Common myeloid progenitor, CD34-positive (primary cell): ENCODE data around the gene RAD51B.

ENCODE experiments used
- CTCF ChIA-PET: fragments of 350-600 bp; sonication (Branson Sonifier 250); formaldehyde crosslinking; loops from one replicate; lab custom pipeline; 2021; ENCODE audit warnings: antibody characterized with exemption; lab: Charles Lee
- POLR2A ChIA-PET: fragments of 350-600 bp; sonication (Branson Sonifier 250); formaldehyde crosslinking; loops from one replicate; lab custom pipeline; 2021; ENCODE audit warnings: antibody characterized with exemption; lab: Charles Lee
- DNase-seq, 3 donors: peaks; one replicate each; pipeline versions ENCODE4 v3.0.0 to v3.0.0-alpha.2; 2013
- H3K27ac ChIP-seq, 2 experiments: 1 replicate in 1 of 2; 2 replicates in 1 of 2; pipeline ENCODE4 v1.7.0; 2013; ENCODE audit warnings: inconsistent platforms in 2 of 2, low read length in 2 of 2, mild to moderate bottlenecking in 2 of 2, low read depth in 1 of 2, moderate library complexity in 1 of 2; ENCODE audit not compliant: severe bottlenecking in 2 of 2, insufficient read depth in 1 of 2, poor library complexity in 1 of 2
- H3K27me3 ChIP-seq, 5 experiments: replicated peaks in 2 of 5; 1 replicate in 3 of 5; 2 replicates in 2 of 5; pipeline versions ENCODE4 v1.6.1 to v1.7.0; 2013; ENCODE audit warnings: low read length in 4 of 5, mild to moderate bottlenecking in 2 of 5, moderate library complexity in 2 of 5, inconsistent platforms in 1 of 5; ENCODE audit not compliant: insufficient read depth in 5 of 5, control insufficient read depth in 4 of 5
- H3K36me3 ChIP-seq, 4 experiments: 1 replicate in 2 of 4; 2 replicates in 2 of 4; pipeline versions ENCODE4 v1.6.1 to v1.7.0; 2013; ENCODE audit warnings: low read length in 3 of 4, control low read depth in 1 of 4, mild to moderate bottlenecking in 1 of 4; ENCODE audit not compliant: control insufficient read depth in 4 of 4, insufficient read depth in 4 of 4
- H3K4me1 ChIP-seq, 4 experiments: 1 replicate in 3 of 4; 2 replicates in 1 of 4; pipeline versions ENCODE4 v1.6.1 to v1.7.1; 2013; ENCODE audit warnings: low read length in 3 of 4, mild to moderate bottlenecking in 3 of 4, control low read depth in 1 of 4, inconsistent platforms in 1 of 4, moderate library complexity in 1 of 4; ENCODE audit not compliant: control insufficient read depth in 4 of 4, insufficient read depth in 4 of 4; ENCODE audit errors: control extremely low read depth in 1 of 4
- H3K4me3 ChIP-seq, 7 experiments: 1 replicate in 4 of 7; 2 replicates in 3 of 7; pipeline versions ENCODE4 v1.5.1 to v1.7.0; 2013; ENCODE audit warnings: mild to moderate bottlenecking in 7 of 7, low read length in 6 of 7, moderate library complexity in 6 of 7, inconsistent platforms in 2 of 7, low read depth in 2 of 7, control low read depth in 1 of 7; ENCODE audit not compliant: insufficient read depth in 4 of 7, control insufficient read depth in 1 of 7; ENCODE audit errors: extremely low read depth in 1 of 7
- H3K9me3 ChIP-seq, 5 experiments: 1 replicate in 4 of 5; 2 replicates in 1 of 5; pipeline versions ENCODE4 v1.6.1 to v1.7.1; 2013; ENCODE audit warnings: low read length in 4 of 5, mild to moderate bottlenecking in 2 of 5, inconsistent platforms in 1 of 5, low read depth in 1 of 5, moderate library complexity in 1 of 5; ENCODE audit not compliant: control insufficient read depth in 4 of 5, insufficient read depth in 2 of 5; ENCODE audit errors: control extremely low read depth in 1 of 5
- WGBS: methylation state at CpG from one replicate; pipeline ENCODE4 v1.1.5; 2013; ENCODE audit not compliant: insufficient coverage; 5-methylcytosine and 5-hydroxymethylcytosine counted together

RAD51B gene

DNA sequence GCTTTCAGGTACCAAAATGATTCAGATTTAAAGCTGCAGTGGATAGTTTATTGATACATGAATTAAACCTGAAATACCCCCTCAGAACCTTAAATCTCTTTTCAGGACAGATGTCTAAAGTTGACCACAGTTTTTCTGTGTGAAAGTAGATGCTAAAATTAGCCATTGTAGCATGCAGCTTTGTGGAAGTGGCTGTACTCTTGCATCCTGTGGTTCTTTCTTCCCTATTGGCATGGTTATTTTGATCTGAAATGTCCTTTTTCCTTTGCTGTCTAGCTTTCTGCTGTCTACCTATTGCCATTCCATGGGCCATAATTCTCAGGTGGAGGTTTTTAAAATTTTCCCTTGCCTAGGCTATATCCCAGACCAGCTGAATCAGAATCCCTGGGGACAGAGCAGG is 517.7 kb downstream of the RAD51B start:
- H3K9me3 ChIP-seq = no peaks in the 10 kb centered on the region
- peak in 2 of 3 donors; percentile 14 to 31 for DNase-seq
- H3K27me3 ChIP-seq = no peaks in the 10 kb centered on the region
- H3K27ac ChIP-seq = no peak overlapping the region
- CTCF ChIA-PET = interaction anchor here (0.7 to 2.6 kb wide), 4 partner anchors 9 to 31 kb away, joined by 3 to 11 read pairs (median 4); no protein-coding TSS in a partner anchor
- H3K36me3 ChIP-seq = no peaks in the 10 kb centered on the region
- POLR2A ChIA-PET = interaction anchor here (0.5 kb wide), 2 partner anchors 98 to 296 kb away, joined by 3 to 7 read pairs; no protein-coding TSS in a partner anchor
- no peak overlapping the region for H3K4me3 ChIP-seq
- H3K4me1 ChIP-seq = peaks cover 5 to 36% (median 19%) of the 10 kb centered on the region in 4 experiments

DNA sequence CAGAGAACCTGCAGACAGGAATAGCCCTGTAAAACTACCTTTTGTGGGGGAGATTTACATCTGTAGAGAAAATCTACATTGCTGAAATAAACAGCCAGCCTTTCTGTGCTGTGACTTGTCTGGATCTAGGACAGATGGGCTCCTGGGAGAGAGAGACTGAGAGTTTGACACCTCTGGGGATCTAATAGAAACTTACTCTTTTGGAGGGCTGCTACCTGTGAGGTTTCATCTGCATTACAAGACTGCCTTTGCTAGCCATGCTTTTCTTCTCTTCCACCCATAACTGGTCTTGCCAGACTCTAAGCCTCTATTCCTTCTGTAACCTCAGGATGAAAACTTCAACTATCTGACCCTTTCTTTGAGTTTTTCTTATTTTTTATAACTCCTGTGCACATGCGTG is 520.7 kb downstream of the RAD51B start:
- ChIA-PET CTCF (no interaction called here), POLR2A (no interaction called here)
- Histone ChIP-seq H3K4me3 (no peak overlapping the region), H3K36me3 (no peaks in the 10 kb centered on the region), H3K27ac (no peak overlapping the region), H3K9me3 (no peaks in the 10 kb centered on the region), H3K4me1 (peaks cover 5 to 38% (median 22%) of the 10 kb centered on the region in 4 experiments), H3K27me3 (no peaks in the 10 kb centered on the region)
- DNase-seq = no peak
- WGBS = 100% methylated on average over 1 of the region's 1 CpG

DNA sequence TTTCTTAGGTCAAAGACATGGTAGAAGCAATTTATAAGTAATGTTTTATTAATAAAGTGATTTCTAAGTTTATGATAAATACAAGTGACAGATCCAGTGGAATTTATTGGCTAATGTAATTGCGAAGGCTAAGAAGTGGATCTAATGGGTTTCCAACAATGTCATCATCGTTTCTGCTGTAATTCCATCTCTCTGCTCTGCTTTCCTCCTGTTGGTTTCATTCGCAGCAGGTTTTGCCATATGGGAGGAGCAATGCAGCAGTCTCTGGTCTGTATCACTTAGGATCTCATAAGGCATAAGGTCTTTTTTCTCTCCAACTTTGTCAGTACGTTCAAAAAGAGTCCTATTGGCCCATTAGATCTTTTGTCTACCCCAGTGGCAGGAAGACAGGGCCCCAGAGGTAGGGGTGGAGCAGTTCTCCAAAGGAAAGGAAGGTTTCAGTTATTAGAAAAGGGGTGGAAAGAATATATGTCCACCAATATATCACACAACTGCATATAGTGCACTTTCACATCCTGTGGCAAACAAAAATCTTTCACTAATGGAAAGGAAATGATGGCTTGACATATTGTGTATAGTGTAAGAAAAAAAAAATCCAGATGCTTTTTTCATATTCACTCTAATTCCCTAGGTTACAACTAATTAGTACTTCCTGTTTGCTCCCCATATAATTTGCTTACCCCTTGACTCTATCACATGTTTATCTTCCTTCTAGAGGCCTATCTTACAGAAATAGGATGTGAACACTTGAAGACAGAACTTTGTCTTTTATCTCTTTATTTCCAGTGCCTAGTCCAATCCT is 522.0 kb downstream of the RAD51B start:
- no peaks in the 10 kb centered on the region for H3K9me3 ChIP-seq
- DNase-seq = no peak
- CTCF ChIA-PET = interaction anchor here (0.6 kb wide), 1 partner anchor 519 kb away, joined by 3 read pairs; no protein-coding TSS in a partner anchor
- POLR2A ChIA-PET = no interaction called here
- H3K27me3 ChIP-seq = no peaks in the 10 kb centered on the region
- WGBS = 94% methylated on average over 2 of the region's 4 CpGs
- H3K27ac ChIP-seq = no peak overlapping the region
- H3K36me3 ChIP-seq = no peaks in the 10 kb centered on the region
- H3K4me3 ChIP-seq = no peak overlapping the region
- H3K4me1 ChIP-seq = peaks cover 5 to 34% (median 21%) of the 10 kb centered on the region in 4 experiments

DNA sequence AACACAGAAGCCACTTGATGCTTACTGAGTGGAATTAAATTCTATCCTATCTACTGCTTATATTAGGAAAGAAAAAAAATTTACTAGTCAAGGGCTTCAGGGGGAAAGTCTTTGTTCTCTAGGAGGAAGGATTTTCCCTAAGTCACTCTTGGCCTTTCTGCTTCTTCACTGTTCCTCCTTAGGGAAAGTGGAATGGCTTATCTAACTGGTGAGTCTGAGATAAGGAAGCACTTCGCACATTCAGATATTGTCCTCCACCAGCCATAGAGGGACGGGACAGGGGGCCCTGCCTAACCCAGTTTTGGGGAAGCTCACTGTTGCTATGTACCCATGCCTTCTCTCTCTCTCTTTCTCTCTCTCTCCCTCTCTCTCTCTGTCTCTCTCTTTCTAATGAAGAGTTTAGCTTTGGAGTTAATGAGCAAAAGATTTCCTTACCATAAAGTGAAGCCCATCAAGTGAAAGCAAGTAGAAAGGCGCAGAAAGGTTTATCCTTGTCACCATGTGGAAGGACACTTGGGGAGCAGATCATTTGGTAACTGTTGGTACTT is 522.7 kb downstream of the RAD51B start:
- Histone ChIP-seq H3K27ac (no peak overlapping the region), H3K4me1 (peaks cover 4 to 27% (median 16%) of the 10 kb centered on the region in 4 experiments), H3K27me3 (no peaks in the 10 kb centered on the region), H3K36me3 (no peaks in the 10 kb centered on the region), H3K9me3 (no peaks in the 10 kb centered on the region), H3K4me3 (no peak overlapping the region)
- peak in 2 of 3 donors; percentile 31 to 57 for DNase-seq
- WGBS = 72% methylated on average over 3 of the region's 3 CpGs
- CTCF ChIA-PET = no interaction called here
- POLR2A ChIA-PET = no interaction called here

DNA sequence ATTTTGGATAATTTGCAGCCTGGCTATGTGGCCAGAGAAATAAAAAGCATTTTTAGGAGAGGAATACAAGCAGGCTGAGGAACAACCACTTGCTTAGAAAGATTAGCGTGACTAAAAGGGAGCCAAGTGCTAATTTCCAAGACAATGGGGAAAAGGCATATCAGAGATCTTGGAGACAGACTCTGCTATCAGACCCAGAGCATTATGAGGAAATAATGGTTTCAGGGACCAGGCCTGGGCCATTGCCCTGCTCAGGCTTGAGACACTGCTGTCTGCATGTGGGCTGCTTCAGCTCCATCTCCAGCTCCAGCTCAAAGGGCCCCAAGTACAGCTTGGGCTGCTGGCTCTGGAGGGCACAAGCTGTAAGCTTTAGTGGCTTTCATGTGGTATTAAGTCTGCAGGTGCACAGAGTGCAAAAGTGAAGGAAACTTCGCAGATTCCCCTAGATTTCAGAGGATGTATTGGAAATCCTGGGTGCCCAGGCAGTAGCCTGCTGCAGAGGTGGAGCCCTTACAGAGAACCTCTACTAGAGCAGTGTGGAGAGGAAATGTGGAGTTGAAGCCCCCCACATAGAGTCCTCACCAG is 524.0 kb downstream of the RAD51B start:
- no peak overlapping the region for H3K27ac ChIP-seq
- peaks cover 0 to 19% (median 11%) of the 10 kb centered on the region in 4 experiments for H3K4me1 ChIP-seq
- 100% methylated on average over 2 of the region's 2 CpGs for WGBS
- no peaks in the 10 kb centered on the region for H3K36me3 ChIP-seq
- H3K27me3 ChIP-seq = no peaks in the 10 kb centered on the region
- DNase-seq = no peak
- H3K9me3 ChIP-seq = no peaks in the 10 kb centered on the region
- no peak overlapping the region for H3K4me3 ChIP-seq
- POLR2A ChIA-PET = interaction anchor here (0.6 kb wide), 1 partner anchor 230 kb away, joined by 3 read pairs; no protein-coding TSS in a partner anchor
- CTCF ChIA-PET = no interaction called here

DNA sequence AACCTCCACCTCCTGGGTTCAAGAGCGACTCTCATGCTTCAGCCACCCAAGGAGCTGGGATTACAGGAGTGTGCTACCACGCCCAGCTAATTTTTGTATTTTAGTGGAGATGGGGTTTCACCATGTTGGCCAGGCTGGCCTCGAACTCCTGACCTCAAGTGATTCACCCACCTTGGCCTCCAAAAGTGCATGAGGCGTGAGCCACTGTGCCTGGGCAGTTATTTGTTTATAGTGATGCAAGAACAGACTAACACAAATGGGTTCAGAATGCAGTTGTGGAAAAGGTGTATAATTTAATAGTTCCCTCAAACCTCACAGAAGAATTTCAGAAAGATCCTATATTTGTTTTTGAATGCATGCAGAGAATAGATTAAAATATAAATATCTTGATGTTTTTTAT is 526.2 kb downstream of the RAD51B start:
- WGBS = 100% methylated on average over 3 of the region's 4 CpGs
- Histone ChIP-seq H3K4me1 (peaks cover 0 to 14% (median 8%) of the 10 kb centered on the region in 4 experiments), H3K27ac (no peak overlapping the region), H3K9me3 (no peaks in the 10 kb centered on the region), H3K4me3 (no peak overlapping the region), H3K27me3 (no peaks in the 10 kb centered on the region), H3K36me3 (no peaks in the 10 kb centered on the region)
- ChIA-PET CTCF (interaction anchor here (0.7 to 1.3 kb wide), 3 partner anchors 8 to 331 kb away, joined by 3 to 4 read pairs (median 3); no protein-coding TSS in a partner anchor), POLR2A (interaction anchor here (0.6 kb wide), 1 partner anchor 16 kb away, joined by 3 read pairs; no protein-coding TSS in a partner anchor)
- no peak for DNase-seq
